PFSK-1 (cell line): ENCODE data around the gene CD63.

Experiments used
- FOXP2 ChIP-seq: optimal IDR thresholded peaks from 2 replicates; pipeline ENCODE3; 2011; ENCODE audit warnings: borderline replicate concordance, control low read depth, inconsistent platforms; ENCODE audit not compliant: insufficient read depth; ENCODE audit errors: extremely low read length, extremely low read depth
- POLR2AphosphoS5 ChIP-seq: IDR thresholded peaks from 2 replicates; pipeline ENCODE4 v1.6.1; 2012; ENCODE audit warnings: low read depth, mild to moderate bottlenecking, control low read depth, low read length, moderate library complexity
- SIN3A ChIP-seq: IDR thresholded peaks from 2 replicates; pipeline ENCODE4 v1.6.1; 2012; ENCODE audit warnings: mild to moderate bottlenecking, low read length, moderate library complexity, borderline replicate concordance; ENCODE audit not compliant: insufficient read depth
- TAF1 ChIP-seq: IDR thresholded peaks from 2 replicates; pipeline ENCODE4 v1.6.1; 2012; ENCODE audit warnings: low read length, control low read depth, borderline replicate concordance; ENCODE audit not compliant: insufficient read depth
- TF ChIP-seq, protein P1 (sequence below), 2 experiments: IDR thresholded peaks; 2 replicates each; pipeline versions ENCODE4 v1.6.1 to v1.8.0; 2011 to 2012; ENCODE audit warnings: low read depth in 2 of 2, low read length in 2 of 2, control low read depth in 1 of 2, inconsistent platforms in 1 of 2, mild to moderate bottlenecking in 1 of 2, moderate library complexity in 1 of 2; ENCODE audit not compliant: insufficient read depth in 1 of 2

Gene CD63

DNA sequence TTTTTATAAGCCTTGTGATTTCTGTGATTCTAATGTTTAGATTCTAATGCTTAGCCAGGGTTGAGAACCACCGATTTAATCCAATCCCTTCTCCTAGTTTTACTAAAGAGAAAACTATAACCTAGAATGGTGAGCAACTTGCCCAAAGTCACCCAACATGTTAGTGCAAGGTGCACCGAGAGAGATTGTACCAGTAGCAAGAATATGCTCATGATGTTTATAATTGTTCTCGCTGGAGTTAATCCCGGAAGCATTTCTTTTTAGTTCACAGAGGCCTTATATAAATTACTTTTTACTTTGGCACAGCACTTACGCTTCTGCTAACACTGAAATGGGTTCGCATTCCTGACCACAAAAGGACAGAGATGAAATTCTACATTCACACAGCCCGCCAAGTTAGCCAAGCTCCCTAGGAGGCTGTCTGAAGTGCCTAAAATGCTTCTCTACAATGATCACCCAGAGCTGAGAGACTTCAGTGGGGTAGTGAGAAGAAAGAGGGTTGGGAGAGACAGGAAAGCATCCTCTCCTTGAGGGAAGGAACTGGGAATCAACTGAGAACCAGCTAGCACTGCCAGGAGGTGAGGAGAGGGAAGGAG lies 13.5 kb downstream of the CD63 start:
- no peak for TF ChIP-seq TAF1
- TF ChIP-seq, protein P1, sequence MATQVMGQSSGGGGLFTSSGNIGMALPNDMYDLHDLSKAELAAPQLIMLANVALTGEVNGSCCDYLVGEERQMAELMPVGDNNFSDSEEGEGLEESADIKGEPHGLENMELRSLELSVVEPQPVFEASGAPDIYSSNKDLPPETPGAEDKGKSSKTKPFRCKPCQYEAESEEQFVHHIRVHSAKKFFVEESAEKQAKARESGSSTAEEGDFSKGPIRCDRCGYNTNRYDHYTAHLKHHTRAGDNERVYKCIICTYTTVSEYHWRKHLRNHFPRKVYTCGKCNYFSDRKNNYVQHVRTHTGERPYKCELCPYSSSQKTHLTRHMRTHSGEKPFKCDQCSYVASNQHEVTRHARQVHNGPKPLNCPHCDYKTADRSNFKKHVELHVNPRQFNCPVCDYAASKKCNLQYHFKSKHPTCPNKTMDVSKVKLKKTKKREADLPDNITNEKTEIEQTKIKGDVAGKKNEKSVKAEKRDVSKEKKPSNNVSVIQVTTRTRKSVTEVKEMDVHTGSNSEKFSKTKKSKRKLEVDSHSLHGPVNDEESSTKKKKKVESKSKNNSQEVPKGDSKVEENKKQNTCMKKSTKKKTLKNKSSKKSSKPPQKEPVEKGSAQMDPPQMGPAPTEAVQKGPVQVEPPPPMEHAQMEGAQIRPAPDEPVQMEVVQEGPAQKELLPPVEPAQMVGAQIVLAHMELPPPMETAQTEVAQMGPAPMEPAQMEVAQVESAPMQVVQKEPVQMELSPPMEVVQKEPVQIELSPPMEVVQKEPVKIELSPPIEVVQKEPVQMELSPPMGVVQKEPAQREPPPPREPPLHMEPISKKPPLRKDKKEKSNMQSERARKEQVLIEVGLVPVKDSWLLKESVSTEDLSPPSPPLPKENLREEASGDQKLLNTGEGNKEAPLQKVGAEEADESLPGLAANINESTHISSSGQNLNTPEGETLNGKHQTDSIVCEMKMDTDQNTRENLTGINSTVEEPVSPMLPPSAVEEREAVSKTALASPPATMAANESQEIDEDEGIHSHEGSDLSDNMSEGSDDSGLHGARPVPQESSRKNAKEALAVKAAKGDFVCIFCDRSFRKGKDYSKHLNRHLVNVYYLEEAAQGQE (IDR thresholded peaks at IDR 0.05; ENCODE audit: insufficient read depth in 1 of 2, low read depth in 2 of 2, low read length in 2 of 2): no peak

DNA sequence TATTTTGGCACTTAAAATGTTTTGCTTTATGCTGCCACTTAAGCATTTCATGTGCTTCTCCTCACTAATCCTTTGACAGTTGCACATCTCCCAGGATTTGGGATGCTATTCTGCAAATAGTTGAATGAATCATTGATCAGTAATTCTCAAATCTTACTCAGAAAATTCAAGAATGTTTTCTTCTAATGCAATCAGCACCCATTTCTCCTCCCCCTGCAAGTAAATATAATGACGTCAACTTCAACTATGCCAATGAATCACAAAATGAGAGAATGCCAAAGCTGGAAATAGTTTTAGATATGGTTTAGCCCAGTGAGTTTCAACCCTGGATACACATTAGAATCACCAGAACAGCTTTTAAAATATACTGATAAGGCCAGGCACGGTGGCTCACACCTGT lies 15.1 kb downstream of the CD63 start:
- TF ChIP-seq TAF1 (no peak), FOXP2 (no peak), POLR2AphosphoS5 (no peak), SIN3A (no peak)
- TF ChIP-seq, protein P1 (IDR thresholded peaks at IDR 0.05; ENCODE audit: insufficient read depth in 1 of 2, low read depth in 2 of 2, low read length in 2 of 2): no peak

DNA sequence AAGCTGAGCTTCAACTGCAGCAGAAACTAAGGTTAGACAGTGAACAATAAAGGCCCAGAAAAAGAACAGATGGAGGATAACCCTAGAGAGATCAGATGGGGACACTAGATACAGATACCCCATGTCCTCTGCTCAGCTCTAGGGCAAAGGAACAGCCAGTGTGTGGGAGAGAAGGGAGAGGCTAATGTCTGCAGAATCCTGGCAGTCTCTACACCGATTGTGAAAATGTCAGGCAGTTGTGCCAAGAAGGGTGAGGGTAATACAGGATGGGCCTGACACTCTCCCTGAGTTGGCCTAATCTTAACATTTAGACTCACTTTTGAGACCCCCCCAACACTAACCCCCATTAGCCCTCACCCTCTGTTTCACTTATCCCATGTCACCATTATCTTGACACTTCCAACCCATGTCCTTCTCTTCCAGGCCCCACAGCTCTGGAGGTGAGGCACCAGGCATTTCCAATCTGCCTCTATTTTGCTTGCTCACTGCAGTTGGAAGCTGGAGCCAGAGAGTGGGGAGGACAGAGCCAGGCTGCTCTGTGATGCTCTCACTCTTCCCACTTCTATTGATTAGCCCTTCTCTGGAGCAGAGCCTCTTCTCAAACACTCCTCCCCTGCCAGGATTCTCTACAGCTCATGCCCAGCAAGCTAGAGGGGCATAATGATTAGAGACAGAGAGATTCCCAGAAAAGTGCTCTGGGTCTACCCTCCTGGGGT lies 16.0 kb downstream of the CD63 start:
- no peak for TF ChIP-seq FOXP2

DNA sequence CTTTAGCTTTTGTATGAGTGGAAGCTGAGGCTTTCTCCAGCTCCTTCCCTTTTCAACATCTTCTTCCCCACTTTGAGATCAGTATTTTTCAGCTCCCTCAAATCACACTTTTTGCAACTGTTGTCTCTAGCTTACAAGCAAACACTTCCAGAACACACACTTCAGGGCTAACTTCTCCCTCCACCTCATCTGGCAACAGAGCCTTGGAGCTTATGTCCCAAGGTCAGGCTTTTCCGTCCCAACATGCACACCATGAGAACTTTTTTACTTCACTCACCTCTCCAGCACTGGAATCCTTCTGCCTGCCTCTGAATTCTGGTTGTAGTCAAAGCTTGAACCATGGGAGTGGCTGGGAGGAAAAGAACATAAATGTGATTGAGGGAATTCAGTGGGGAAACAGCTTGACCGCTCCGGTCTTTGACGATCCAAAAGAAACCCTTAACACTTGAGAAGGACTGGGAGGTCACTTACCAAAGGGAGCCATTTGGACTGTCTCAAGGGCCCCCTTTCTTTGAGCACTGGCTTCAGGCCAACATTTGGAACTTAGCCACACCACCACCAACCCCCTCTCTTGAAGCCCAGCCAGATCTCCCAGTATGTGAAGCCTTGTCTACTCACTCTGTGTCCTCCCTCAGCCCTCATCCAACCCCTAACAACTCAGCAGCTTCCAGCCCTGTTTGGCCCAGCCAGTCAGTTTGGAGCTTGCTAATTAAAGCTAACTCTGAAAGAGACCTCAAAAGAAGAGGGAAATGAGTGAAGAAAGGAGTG lies 16.8 kb downstream of the CD63 start:
- TF ChIP-seq POLR2AphosphoS5: no peak
- TF ChIP-seq, protein P1 (IDR thresholded peaks at IDR 0.05; ENCODE audit: insufficient read depth in 1 of 2, low read depth in 2 of 2, low read length in 2 of 2): no peak
- TF ChIP-seq TAF1: no peak
- no peak for TF ChIP-seq FOXP2

DNA sequence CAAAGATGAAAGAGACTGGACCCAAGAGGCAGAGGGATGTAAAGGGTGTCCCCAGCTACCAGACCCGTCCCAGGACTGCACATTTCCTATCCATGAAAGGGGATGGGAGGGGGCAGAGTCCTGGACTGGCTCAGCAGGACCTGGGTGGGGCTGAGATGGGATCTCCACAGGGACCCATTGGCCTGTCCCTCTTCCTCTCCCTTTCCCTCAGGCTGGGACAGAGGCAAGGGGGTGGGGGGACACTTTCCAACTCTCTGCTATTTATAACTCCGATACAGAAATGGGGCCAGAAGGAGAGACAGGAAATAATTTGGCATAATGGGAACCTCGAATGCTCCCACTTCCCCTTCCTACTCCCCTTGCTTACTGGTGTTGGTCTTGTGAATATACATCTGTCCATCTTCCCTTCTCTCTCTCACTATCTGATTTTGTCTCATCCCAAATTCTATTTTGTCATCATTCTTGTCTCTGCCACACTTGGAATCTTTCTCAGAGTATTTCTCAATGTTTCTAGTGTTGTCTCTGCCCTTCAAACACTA lies 20.0 kb downstream of the CD63 start:
- no peak for TF ChIP-seq TAF1
- no peak for TF ChIP-seq POLR2AphosphoS5

DNA sequence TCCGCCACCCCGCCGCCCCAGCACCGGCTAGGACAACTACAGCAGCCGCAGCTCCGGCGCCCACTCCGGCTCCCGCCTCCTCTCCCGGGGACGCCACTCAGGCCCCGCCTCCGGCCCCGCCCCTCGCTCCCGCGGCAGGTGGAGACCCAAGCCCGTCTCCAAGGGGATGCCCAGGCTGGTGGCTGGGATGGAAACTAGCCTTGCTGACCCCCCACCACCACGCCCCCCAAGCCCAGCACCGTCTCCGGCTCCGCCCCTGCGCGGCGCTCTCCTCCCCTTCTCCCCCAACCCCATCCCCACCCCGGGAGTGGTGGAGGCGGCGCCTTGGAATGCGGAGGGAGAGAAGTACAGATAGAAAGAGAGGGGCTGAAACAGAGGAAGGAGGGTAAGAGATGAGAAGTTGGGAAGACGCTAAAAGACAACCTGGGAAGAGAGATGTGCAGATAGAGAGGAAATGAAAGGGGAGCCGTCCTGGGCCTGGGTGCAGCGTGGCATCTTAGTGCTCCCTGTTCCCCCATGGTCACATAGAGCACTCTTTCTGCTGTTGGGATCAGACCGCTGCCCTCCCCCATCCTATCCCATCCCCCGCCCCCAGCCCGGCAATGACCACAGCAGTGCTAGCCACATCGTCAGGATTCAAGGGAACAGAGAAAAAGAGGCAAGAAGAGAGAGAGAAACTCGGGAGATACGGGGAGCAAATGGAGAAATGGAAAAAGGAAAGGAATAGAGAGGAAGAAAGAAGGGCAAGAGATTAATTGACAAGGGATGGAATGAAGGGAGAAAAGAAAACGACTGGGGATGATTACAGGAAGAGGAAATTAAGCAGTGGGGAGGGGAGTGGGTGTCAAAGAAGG lies 20.7 kb downstream of the CD63 start, which contains the start of gene ITGA7:
Gene ITGA7, minus strand, starts transcription at position 64 of the 854 bp plus-strand sequence. CDS start 222 bp downstream, outside the sequence.
- no peak for TF ChIP-seq FOXP2
- TF ChIP-seq TAF1: no peak
- TF ChIP-seq SIN3A: no peak
- TF ChIP-seq, protein P1 (IDR thresholded peaks at IDR 0.05; ENCODE audit: insufficient read depth in 1 of 2, low read depth in 2 of 2, low read length in 2 of 2): no peak
- TF ChIP-seq POLR2AphosphoS5: no peak
